Thyroid gland (tissue), 4 donors: ENCODE data around the gene RAPH1. TPM values are rescaled to one million over a fixed set of nuclear protein-coding genes. Genes with fewer than 3 reads are reported as not detected.
"Not testable (repeated sequence)": the region's sequence is repeated elsewhere in the genome, so short reads cannot be mapped to it uniquely, and the experiment has no call there.

ENCODE experiments used
- DNase-seq, 2 donors: peaks; one replicate each; pipeline ENCODE4 v3.0.0-alpha.2; 2019
- H3K27ac ChIP-seq, 3 donors: fragments of 200-600 bp; sonication (generic); 1 replicate in 2 of 3; 2 replicates in 1 of 3; pipeline ENCODE4 v1.5.1; 2016 to 2019; ENCODE audit warnings: mild to moderate bottlenecking in 1 of 3, moderate library complexity in 1 of 3
- H3K27me3 ChIP-seq: fragments of 200-600 bp; sonication (generic); one replicate; pipeline ENCODE4 v1.5.1; 2019
- H3K36me3 ChIP-seq, 2 donors: fragments of 200-600 bp; sonication (generic); one replicate each; pipeline ENCODE4 v1.5.1; 2016 to 2019
- H3K4me1 ChIP-seq, 2 donors: fragments of 200-600 bp; sonication (generic); one replicate each; pipeline ENCODE4 v1.5.1; 2017 to 2019
- H3K4me3 ChIP-seq, 3 donors: fragments of 200-600 bp; sonication (generic); replicated peaks in 1 of 3; 1 replicate in 2 of 3; 2 replicates in 1 of 3; pipeline ENCODE4 v1.5.1; 2016; ENCODE audit warnings: mild to moderate bottlenecking in 1 of 3
- H3K9me3 ChIP-seq: fragments of 200-600 bp; sonication (generic); one replicate; pipeline ENCODE4 v1.5.1; 2017
- CTCF ChIP-seq, 6 experiments: fragments of 200-600 bp in 3 of 6; fragments of 450-650 bp in 3 of 6; sonication (generic) in 3 of 6; IDR thresholded peaks; one replicate each; pipeline ENCODE4 v1.5.1; 2016 to 2019; ENCODE audit warnings: antibody characterized with exemption in 6 of 6, mild to moderate bottlenecking in 2 of 6, inconsistent platforms in 1 of 6, moderate library complexity in 1 of 6
- POLR2A ChIP-seq, 2 donors: fragments of 450-650 bp; IDR thresholded peaks; one replicate each; pipeline ENCODE4 v1.6.1; 2017; ENCODE audit warnings: antibody characterized with exemption in 2 of 2, mild to moderate bottlenecking in 2 of 2, moderate library complexity in 1 of 2
- WGBS, 2 donors: methylation state at CpG; one replicate each; pipeline ENCODE4 v1.1.5; 2017; 5-methylcytosine and 5-hydroxymethylcytosine counted together
- intact Hi-C: fragments of 100-400 bp; cut with DNase I; formaldehyde crosslinking; loops from one replicate; pipeline ENCODE4 v1.15.1; 2023
- total RNA-seq, 4 donors: library from RNA; depleted of rRNA; stranded (reverse); fragments of >200 nt; gene quantifications; one replicate each; pipeline ENCODE4 v1.2.3, GENCODE V29; 2016

Gene RAPH1
- total RNA-seq, 4 donors from 2014 or later: 67.3 to 187 (median 99.4) TPM

- 91 to 95% methylated on average over 1 of the region's 1 CpG for WGBS, 2 donors
- intact Hi-C loops: no loop called here
- Histone ChIP-seq H3K4me1 (no peaks in the 10 kb centered on the region), H3K4me3 (no peak overlapping the region), H3K36me3 (no peaks in the 10 kb centered on the region), H3K27ac (no peak overlapping the region), H3K27me3 (no peaks in the 10 kb centered on the region), H3K9me3 (no peaks in the 10 kb centered on the region)
- TF ChIP-seq CTCF (IDR thresholded peaks at IDR 0.05): no peak
- TF ChIP-seq POLR2A (IDR thresholded peaks at IDR 0.05): no peak
- DNase-seq: no peak
Measured at GRCh38 chr2:203383038-203383437, 152.1 kb downstream of the RAPH1 start.

GRCh38 chr2:203379156-203379555 lies 155.9 kb downstream of the RAPH1 start:
- intact Hi-C loops: no loop called here
- Histone ChIP-seq H3K27me3 (no peaks in the 10 kb centered on the region), H3K27ac (no peak overlapping the region), H3K4me3 (no peak overlapping the region), H3K36me3 (no peaks in the 10 kb centered on the region), H3K4me1 (no peaks in the 10 kb centered on the region), H3K9me3 (no peaks in the 10 kb centered on the region)
- TF ChIP-seq CTCF (IDR thresholded peaks at IDR 0.05): no peak
- no peak for TF ChIP-seq POLR2A (IDR thresholded peaks at IDR 0.05)
- DNase-seq: no peak
- 98% methylated on average over 3 of the region's 3 CpGs for WGBS, 2 donors

- H3K27ac ChIP-seq: no peak overlapping the region
- no peaks in the 10 kb centered on the region for H3K9me3 ChIP-seq
- no peaks in the 10 kb centered on the region for H3K27me3 ChIP-seq
- peaks cover 0 to 4% of the 10 kb centered on the region in 2 donors for H3K4me1 ChIP-seq
- TF ChIP-seq POLR2A (IDR thresholded peaks at IDR 0.05): no peak
- no peaks in the 10 kb centered on the region for H3K36me3 ChIP-seq
- intact Hi-C loops: no loop called here
- H3K4me3 ChIP-seq: no peak overlapping the region
- DNase-seq: no peak
Measured at GRCh38 chr2:203376173-203376572, 158.9 kb downstream of the RAPH1 start.

GRCh38 chr2:203372706-203373105 lies 162.4 kb downstream of the RAPH1 start:
- H3K27ac ChIP-seq, H3K36me3 ChIP-seq, intact Hi-C loops, H3K9me3 ChIP-seq, DNase-seq, H3K27me3 ChIP-seq, H3K4me3 ChIP-seq, H3K4me1 ChIP-seq: not testable (repeated sequence)
- WGBS, 2 donors: 99 to 100% methylated on average over 14 to 18 of the region's 31 CpGs

GRCh38 chr2:203366639-203367466 lies 168.2 kb downstream of the RAPH1 start:
- intact Hi-C loops: no loop called here
- H3K27ac ChIP-seq: no peak overlapping the region
- H3K4me1 ChIP-seq: peaks cover 0 to 4% of the 10 kb centered on the region in 2 donors
- TF ChIP-seq POLR2A (IDR thresholded peaks at IDR 0.05): no peak
- TF ChIP-seq CTCF (IDR thresholded peaks at IDR 0.05): no peak
- WGBS, 2 donors: 94 to 96% methylated on average over 5 of the region's 5 CpGs
- no peaks in the 10 kb centered on the region for H3K36me3 ChIP-seq
- H3K27me3 ChIP-seq: no peaks in the 10 kb centered on the region
- H3K9me3 ChIP-seq: no peaks in the 10 kb centered on the region
- H3K4me3 ChIP-seq: no peak overlapping the region
- no peak for DNase-seq

GRCh38 chr2:203361922-203362321 lies 173.2 kb downstream of the RAPH1 start:
- no peaks in the 10 kb centered on the region for H3K36me3 ChIP-seq
- H3K4me1 ChIP-seq: no peaks in the 10 kb centered on the region
- H3K27me3 ChIP-seq: no peaks in the 10 kb centered on the region
- no peaks in the 10 kb centered on the region for H3K9me3 ChIP-seq
- no peak for DNase-seq
- intact Hi-C loops: no loop called here
- TF ChIP-seq CTCF (IDR thresholded peaks at IDR 0.05) (no peak), POLR2A (IDR thresholded peaks at IDR 0.05) (no peak)
- no peak overlapping the region for H3K4me3 ChIP-seq
- no peak overlapping the region for H3K27ac ChIP-seq
